Stimulated activated CD4-positive, alpha-beta T cell treated with anti-CD3 and anti-CD28 coated beads, TNF-alpha, amount 100 ng/mL, for 24 hours (primary cell): ENCODE results near the gene TEX26.

ENCODE experiments used
- DNase-seq, 3 experiments: peaks; one replicate each; pipeline ENCODE4 v3.0.0-alpha.2; 2020; ENCODE audit warnings: low read depth in 3 of 3

TEX26 gene

DNA sequence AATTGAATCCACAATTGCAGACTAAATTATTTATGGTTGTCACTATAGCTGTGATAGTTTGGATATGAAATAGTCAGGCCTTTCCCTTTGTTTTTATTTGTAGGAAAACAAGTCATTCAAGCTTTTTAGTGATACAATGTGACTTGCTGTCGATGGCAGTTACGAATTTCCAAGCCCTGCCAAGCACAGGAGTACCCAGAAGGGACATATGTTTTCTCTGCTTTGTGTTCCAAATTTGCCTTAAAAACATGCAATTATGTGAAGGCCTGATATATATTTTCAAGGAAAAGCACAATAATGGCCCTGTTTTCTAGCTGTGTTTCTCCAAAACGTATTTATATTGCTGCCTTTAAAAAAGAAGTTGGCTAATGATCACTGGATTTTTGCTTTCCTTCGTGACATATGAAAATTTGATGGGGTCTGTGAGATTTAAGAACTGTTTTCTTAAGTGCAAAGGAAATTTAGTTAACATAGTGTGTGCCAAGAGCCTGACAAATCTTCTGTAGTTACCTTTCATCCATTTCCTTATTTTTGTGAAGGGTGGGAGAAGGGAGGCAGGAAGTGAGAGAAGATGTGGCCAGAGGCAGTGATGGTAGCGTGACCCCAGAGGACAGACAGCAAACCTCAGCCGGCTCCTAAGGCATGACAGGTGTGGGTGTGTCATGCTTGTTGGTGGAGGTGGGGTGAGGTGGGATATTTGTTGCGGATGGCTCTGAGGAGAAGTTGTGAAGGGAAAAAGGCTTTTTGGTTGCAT lies 79.6 kb downstream of the TEX26 start:
- DNase-seq, result no peak

DNA sequence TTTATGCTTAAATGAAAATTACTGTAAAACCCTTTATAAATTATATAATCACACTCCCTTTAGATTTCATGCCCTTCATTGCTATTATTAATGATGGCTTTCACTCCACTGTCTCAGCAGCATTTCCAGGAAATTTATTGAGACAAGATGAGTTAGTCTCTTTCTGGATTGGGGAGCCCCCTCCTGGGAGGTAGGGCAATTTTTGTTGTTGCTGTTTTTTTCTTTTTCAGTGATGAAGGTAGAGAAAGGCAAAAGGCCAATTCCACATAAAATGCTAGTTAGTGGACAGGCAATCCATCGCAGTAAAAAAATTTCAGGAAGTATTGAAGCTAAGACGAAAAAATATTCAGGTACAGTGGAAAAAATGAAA lies 80.2 kb downstream of the TEX26 start:
- DNase-seq, result no peak

DNA sequence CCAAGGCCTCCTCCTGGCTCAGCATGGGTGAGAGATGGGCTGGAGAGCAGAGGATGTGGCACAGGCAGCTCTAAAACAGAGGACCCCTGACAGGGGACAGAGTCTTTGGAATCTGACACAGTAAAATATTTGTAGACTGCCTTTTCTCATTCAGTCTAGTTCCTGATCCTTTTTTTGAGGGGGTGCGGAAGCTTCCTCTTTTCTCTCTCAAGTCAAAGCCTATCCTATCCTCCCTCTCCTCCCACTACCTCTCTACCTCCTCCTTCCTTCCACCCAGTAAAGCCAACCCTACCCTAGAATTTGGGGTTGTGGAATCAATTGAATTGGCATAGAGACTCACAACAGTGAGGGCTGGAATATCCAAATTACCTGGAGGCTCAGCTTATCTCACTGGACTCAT lies 82.0 kb downstream of the TEX26 start:
- no peak for DNase-seq

DNA sequence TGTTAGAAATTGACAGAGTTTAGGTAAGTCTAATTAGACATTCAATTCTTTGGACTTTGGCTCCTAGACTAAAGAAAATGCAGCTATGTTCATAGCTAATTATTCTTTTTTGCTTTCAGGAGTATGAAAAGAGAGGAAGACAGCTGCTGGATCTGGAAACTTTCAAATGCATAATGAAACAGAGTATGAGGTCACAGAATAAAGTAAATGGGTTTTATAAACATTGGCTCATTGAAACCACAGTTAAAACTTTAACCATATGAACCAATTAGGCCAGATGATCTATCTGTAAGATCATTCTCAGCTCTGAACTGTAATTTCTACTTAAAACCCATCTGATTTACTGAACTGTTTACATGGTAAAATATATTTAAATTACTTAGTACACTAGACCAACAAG lies 82.7 kb downstream of the TEX26 start:
- DNase-seq, result no peak

DNA sequence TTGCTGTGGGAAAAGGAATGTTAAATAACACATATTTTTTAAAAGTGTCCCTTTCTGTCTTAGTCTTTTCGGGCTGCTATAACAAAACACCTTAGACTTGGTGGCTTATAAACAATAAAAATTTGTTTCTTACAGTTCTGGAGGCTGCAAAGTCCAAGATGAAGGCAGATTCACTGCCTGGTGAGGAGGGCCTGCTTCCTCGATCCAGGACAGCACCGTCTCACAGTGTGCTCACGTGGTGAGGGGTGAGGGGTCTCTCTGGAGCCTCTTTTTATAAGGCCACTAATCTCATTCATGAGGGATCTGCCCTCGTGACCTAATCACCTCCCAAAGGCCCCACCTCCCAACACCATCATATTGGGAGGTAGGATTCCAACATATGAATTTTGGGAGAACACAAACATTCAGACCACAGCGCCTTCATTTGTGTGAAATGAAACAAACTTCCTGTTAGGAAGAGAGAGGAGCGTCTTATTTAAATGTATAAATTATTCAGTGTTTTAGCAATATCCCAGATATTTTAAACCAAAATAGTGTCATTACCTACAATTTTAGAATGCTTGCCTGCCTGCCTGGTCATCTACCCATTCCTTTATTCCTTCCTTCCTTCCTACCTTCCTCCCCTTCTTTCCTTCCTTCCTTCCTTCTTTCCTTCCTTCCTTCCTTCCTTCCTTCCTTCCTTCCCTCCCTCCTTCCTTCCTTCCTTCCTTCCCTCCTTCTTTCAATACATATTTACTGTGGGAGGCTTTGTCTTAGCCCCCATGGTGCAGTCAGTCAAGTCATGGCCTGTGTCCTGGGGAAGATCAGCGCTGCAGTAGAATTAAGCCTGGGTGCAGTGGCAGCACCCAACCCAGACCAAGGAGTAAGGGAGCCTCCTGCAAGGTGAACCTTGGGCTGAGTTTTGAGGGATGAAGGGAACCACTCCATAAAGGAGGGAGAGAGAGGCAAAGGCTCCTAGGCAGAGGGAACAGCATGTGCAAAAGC lies 84.2 kb downstream of the TEX26 start:
- no peak for DNase-seq

DNA sequence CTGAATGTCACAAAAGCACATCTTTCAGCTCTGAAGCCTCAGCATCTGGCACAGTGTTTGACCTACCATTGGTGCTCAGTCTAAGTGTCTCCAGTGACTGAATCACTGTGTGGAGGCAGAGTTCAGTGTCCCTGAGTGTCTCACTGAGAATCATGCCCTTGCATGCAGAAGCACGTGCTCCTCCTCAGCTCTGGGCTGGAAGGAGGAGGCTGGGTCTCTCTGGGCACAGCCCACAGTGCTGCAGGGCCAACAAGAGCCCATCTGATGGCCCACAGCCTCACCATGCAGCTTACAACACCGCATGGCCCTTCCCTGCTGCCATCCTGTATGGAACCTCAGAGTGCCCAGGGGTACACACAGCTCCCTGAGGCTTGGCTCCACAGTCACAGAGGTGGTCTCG lies 86.1 kb downstream of the TEX26 start:
- no peak for DNase-seq

DNA sequence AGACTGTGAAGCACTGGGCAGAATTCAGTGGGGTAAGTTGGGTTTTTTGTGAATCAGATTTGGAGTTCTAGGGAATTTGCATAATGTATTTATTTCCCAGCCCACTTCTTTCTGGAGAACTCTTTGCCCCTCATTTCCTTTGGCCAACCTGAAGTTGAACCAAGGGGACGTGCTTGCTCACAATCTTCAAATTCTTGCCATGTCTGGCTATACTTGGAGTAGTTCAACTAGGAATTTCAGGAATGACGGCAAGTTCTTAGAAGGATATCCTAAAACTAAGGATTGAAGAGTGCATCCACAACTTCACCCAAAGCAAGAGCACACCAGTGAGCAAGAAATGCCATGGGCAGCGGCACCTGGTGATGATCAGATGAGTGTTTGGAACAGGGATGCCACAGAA lies 88.5 kb downstream of the TEX26 start:
- DNase-seq, result no peak

DNA sequence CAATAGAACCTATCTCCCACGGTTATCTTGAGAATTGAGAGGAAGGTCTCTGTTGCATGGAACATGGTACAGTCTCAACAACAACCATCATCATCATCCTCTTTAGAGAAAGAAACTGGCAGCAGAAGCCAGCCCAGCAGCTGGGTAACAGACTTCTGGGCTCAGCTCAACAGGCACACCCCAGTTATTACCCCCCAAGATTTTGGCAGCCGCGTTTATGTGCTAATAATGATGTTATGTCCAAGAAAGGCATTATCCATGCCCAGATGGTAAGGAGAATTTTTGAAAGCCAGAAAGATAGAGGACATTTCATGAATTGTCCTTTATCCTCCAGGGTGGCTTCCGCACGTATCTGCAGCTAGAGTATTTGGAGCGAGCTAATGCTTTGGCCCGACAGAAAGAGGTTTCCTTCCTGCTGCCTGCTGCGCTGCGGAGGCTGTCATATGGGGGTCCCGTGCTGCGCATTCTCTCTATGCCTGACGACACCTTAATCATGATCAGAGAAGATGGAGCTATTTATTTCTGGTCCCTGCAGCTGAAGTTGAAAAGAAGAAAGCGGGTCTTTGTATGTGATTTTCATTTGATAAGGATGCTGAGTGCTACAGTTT lies 89.9 kb downstream of the TEX26 start:
- DNase-seq, result no peak

DNA sequence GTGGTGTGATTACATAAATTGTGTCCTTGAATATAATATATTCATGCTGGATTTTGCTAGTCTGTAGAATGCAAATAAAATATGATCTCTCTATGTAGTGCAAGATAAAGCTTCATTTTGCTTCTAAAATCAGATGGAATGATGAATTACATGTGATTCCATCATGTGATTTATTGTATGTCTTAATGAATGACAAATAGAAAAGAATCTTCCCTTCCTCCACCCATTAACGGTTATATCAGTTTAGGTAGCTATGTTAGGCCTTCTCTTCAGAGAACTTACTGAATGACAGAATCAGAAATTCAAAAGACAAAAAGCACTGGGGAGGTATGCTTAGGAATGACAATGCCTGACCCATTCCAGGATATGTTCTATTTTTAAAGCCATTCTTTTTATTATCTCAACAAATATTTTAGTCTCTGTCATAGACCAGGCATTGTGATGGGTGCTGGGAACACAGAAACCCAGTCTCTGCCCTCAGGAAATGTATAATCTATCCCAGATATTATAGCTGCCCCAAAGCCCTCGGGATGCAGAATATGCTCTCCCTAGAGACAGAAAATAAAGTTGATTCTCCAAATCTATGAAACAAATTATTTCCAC lies 90.6 kb downstream of the TEX26 start:
- no peak for DNase-seq
